ENCODE data around the gene ZC3HAV1. TPM values are rescaled to one million over a fixed set of nuclear protein-coding genes. Genes with fewer than 3 reads are reported as not detected.
"Not testable (repeated sequence)": the region's sequence is repeated elsewhere in the genome, so short reads cannot be mapped to it uniquely, and the experiment has no call there.

ZC3HAV1 gene
- total RNA-seq, 1 donor from 2014 or later = 89.7 TPM

DNA sequence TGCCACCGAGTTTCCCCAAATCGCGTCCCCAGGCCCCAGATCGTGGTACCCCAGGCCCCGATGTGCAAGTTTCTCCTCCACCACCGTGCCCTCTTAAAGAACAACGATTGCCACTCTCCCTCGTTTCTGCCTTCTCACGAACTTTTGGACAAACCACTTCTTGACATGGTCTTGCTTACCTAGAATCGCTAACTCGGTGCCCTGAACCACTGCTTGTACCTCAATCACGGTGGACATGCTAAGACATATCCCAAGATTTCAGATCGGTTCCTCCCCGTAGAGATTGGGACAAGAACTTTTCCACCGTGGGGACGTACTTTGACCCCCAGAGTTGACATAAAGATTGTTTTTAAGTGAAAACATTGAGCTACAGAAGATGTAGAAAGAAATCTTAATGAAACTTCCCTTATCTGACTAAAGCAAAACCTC is 477 bp upstream of the ZC3HAV1 start:
- H3K9me3 Mint-ChIP-seq = peaks cover 11% of the 10 kb centered on the region
- H3K27ac Mint-ChIP-seq = peak overlapping the region; percentile 98

GRCh38 chr7:139108266-139109187 is 993 bp downstream of the ZC3HAV1 start:
- peaks cover 30% of the 10 kb centered on the region for H3K36me3 Mint-ChIP-seq (ENCODE audit: low read depth)
- no peak for DNase-seq (ENCODE audit: low spot score)

More for the DNA sequence above, 477 bp upstream of the ZC3HAV1 start:
- H3K36me3 Mint-ChIP-seq (ENCODE audit: low read depth) = peaks cover 27% of the 10 kb centered on the region
- intact Hi-C loops (cut with micrococcal nuclease) = loop anchor here (1.0 to 10.0 kb wide), 8 partner anchors 8 to 1105 kb away; partner anchors contain the start of genes CREB3L2 and UBN2
- H3K4me1 Mint-ChIP-seq (ENCODE audit: low read depth) = peaks cover 38% of the 10 kb centered on the region
- DNase-seq (ENCODE audit: low spot score) = no peak
- H3K4me3 Mint-ChIP-seq = peak overlapping the region; percentile 97
- H3K27me3 Mint-ChIP-seq (ENCODE audit: insufficient read depth) = no peaks in the 10 kb centered on the region

DNA sequence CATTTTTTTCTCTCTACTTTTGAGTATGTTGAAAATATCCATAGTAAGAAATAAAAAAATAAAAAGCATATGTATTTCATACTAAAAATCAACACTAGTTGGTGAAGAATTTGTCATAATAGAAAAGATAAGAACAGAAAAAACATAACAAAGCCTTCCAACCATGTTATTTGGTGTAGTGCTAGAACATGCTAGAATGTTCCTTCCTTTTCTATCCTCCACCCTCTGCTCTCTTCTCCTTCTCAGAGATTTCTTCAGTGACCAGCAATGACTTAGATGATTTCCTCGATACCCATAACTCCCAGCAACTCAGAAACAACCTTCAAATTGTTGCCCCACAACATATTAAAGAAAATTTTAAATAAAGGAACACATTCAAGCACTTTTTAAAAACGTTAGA is 2.6 kb downstream of the ZC3HAV1 start:
- intact Hi-C loops (cut with micrococcal nuclease) = no loop called here
- DNase-seq (ENCODE audit: low spot score) = no peak
- peaks cover 36% of the 10 kb centered on the region for H3K36me3 Mint-ChIP-seq (ENCODE audit: low read depth)
- H3K4me1 Mint-ChIP-seq (ENCODE audit: low read depth) = peaks cover 52% of the 10 kb centered on the region
- peak overlapping the region; percentile 93 for H3K27ac Mint-ChIP-seq
- peak overlapping the region; percentile 97 for H3K4me3 Mint-ChIP-seq
- no peaks in the 10 kb centered on the region for H3K27me3 Mint-ChIP-seq (ENCODE audit: insufficient read depth)
- peaks cover 7% of the 10 kb centered on the region for H3K9me3 Mint-ChIP-seq

More at GRCh38 chr7:139108266-139109187, 993 bp downstream of the ZC3HAV1 start:
- H3K4me3 Mint-ChIP-seq = peak overlapping the region; percentile 97
- peak overlapping the region; percentile 98 for H3K27ac Mint-ChIP-seq
- peaks cover 11% of the 10 kb centered on the region for H3K9me3 Mint-ChIP-seq
- no peaks in the 10 kb centered on the region for H3K27me3 Mint-ChIP-seq (ENCODE audit: insufficient read depth)
- peaks cover 46% of the 10 kb centered on the region for H3K4me1 Mint-ChIP-seq (ENCODE audit: low read depth)
- intact Hi-C loops (cut with micrococcal nuclease) = loop anchor here (1.0 to 2.0 kb wide), 7 partner anchors 10 to 232 kb away; partner anchors contain the start of gene UBN2

DNA sequence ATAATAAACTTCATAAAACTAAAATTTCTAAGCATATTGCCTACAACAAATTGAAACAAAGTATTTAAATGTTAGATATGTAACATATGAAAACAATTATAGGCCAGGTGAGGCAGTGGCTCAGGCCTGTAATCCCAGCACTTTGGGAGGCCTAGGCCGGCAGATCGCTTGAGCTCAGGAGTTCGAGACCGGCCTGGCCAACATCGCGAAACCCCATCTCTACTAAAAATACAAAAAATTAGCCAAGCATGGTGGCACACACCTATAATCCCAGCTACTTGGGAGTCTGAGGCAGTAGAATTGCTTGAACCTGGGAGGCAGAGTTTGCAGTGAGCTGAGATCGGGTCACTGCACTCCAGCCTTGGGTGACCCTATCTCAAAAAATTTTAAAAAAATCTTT is 3.3 kb downstream of the ZC3HAV1 start:
- H3K9me3 Mint-ChIP-seq; intact Hi-C loops (cut with micrococcal nuclease); DNase-seq (ENCODE audit: low spot score); H3K27me3 Mint-ChIP-seq (ENCODE audit: insufficient read depth): not testable (repeated sequence)
- Mint-ChIP-seq H3K27ac (peak overlapping the region; percentile 93), H3K36me3 (ENCODE audit: low read depth) (peaks cover 33% of the 10 kb centered on the region), H3K4me1 (ENCODE audit: low read depth) (peaks cover 51% of the 10 kb centered on the region), H3K4me3 (peak overlapping the region; percentile 93)

DNA sequence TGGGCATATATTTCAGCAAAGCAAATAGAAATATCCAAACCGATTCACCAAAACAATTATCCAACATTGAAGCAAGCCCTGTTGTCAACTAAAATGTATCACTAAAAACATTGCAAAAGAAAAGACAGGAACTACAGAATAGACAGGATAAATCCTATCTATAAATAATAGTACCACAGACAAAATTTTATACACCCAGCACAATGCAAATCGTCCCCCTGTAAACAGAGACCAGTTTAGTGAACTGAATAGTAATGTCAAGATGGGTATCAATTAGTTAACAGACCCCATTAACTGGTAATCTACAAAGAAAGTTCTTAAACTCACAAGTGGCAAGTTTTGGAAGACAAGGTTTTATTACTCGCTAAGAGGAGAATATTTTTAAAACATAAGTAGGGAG is 4.0 kb downstream of the ZC3HAV1 start:
- Mint-ChIP-seq H3K36me3 (ENCODE audit: low read depth) (peaks cover 37% of the 10 kb centered on the region), H3K27me3 (ENCODE audit: insufficient read depth) (no peaks in the 10 kb centered on the region), H3K9me3 (no peaks in the 10 kb centered on the region), H3K4me3 (peak overlapping the region; percentile 87), H3K4me1 (ENCODE audit: low read depth) (peaks cover 49% of the 10 kb centered on the region), H3K27ac (peak overlapping the region; percentile 92)
- intact Hi-C loops (cut with micrococcal nuclease) = loop anchor here (1.0 kb wide), 1 partner anchor 256 kb away; no protein-coding TSS in a partner anchor
- no peak for DNase-seq (ENCODE audit: low spot score)

GRCh38 chr7:139104091-139104450 is 5.4 kb downstream of the ZC3HAV1 start:
- intact Hi-C loops (cut with micrococcal nuclease) = loop anchor here (1.0 kb wide), 2 partner anchors 19 to 29 kb away; a partner anchor contains a TSS
- Mint-ChIP-seq H3K4me1 (ENCODE audit: low read depth) (peaks cover 52% of the 10 kb centered on the region), H3K27ac (peak overlapping the region; percentile 92), H3K4me3 (peak overlapping the region; percentile 87), H3K27me3 (ENCODE audit: insufficient read depth) (no peaks in the 10 kb centered on the region), H3K36me3 (ENCODE audit: low read depth) (peaks cover 41% of the 10 kb centered on the region), H3K9me3 (no peaks in the 10 kb centered on the region)
- no peak for DNase-seq (ENCODE audit: low spot score)

- intact Hi-C loops (cut with micrococcal nuclease) = loop anchor here (1.0 kb wide), 1 partner anchor 8 kb away; no protein-coding TSS in a partner anchor
- no peak for DNase-seq (ENCODE audit: low spot score)
- Mint-ChIP-seq H3K27me3 (ENCODE audit: insufficient read depth) (no peaks in the 10 kb centered on the region), H3K4me3 (peak overlapping the region; percentile 87), H3K27ac (peak overlapping the region; percentile 92), H3K36me3 (ENCODE audit: low read depth) (peaks cover 43% of the 10 kb centered on the region), H3K9me3 (no peaks in the 10 kb centered on the region), H3K4me1 (ENCODE audit: low read depth) (peaks cover 58% of the 10 kb centered on the region)
Observed at GRCh38 chr7:139103057-139103815, 6.3 kb downstream of the ZC3HAV1 start.

GRCh38 chr7:139101637-139102158 is 7.8 kb downstream of the ZC3HAV1 start:
- Mint-ChIP-seq H3K36me3 (ENCODE audit: low read depth) (peaks cover 36% of the 10 kb centered on the region), H3K4me1 (ENCODE audit: low read depth) (peaks cover 67% of the 10 kb centered on the region), H3K27ac (peak overlapping the region; percentile 79), H3K4me3 (peak overlapping the region; percentile 89)
- H3K9me3 Mint-ChIP-seq; H3K27me3 Mint-ChIP-seq (ENCODE audit: insufficient read depth); DNase-seq (ENCODE audit: low spot score); intact Hi-C loops (cut with micrococcal nuclease): not testable (repeated sequence)

DNA sequence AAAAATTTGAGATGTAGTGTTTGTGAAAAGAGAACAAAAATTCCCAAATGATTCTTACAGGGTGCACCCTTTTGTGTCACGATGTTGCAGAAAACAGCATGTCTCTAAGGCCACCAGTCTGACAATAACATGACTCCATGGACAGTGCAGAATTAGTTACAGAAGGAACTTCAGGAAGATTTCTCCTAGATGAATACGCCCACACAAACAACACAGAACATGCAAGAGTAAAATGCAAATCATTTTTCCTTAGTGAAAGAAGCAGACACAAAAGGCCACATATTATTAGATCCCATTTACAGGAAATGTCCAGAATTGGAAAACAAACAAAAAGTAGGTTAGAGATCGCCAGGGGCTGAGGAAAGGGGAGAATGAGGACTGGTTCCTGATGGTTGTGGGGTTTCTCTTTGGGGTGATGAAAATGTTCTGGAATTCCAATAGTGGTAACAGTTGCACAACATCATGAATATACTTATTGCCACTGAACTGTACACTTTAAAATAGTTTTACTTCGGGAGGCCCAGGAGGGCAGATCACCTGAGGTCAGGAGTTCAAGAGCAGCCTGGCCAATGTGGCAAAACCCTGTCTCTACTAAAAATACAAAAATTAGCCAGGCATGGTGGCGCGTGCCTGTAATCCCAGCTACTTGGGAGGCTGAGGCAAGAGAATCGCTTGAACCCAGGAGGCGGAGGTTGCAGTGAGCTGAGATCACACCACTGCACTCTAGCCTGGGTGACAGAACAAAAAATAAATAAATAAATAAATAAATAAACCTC is 10.2 kb downstream of the ZC3HAV1 start:
- peak overlapping the region; percentile 59 for H3K27ac Mint-ChIP-seq
- H3K4me3 Mint-ChIP-seq = peak overlapping the region; percentile 82
- peaks cover 41% of the 10 kb centered on the region for H3K36me3 Mint-ChIP-seq (ENCODE audit: low read depth)
- DNase-seq (ENCODE audit: low spot score) = no peak
- H3K4me1 Mint-ChIP-seq (ENCODE audit: low read depth) = peaks cover 81% of the 10 kb centered on the region
- intact Hi-C loops (cut with micrococcal nuclease) = no loop called here
- no peaks in the 10 kb centered on the region for H3K9me3 Mint-ChIP-seq
- no peaks in the 10 kb centered on the region for H3K27me3 Mint-ChIP-seq (ENCODE audit: insufficient read depth)

- intact Hi-C loops (cut with micrococcal nuclease) = loop anchor here (1.0 kb wide), 5 partner anchors 8 to 245 kb away; partner anchors contain the start of genes UBN2 and ZC3HAV1
- H3K27me3 Mint-ChIP-seq (ENCODE audit: insufficient read depth) = no peaks in the 10 kb centered on the region
- DNase-seq (ENCODE audit: low spot score) = peak; percentile 86
- peaks cover 48% of the 10 kb centered on the region for H3K36me3 Mint-ChIP-seq (ENCODE audit: low read depth)
- peaks cover 87% of the 10 kb centered on the region for H3K4me1 Mint-ChIP-seq (ENCODE audit: low read depth)
- H3K4me3 Mint-ChIP-seq = peak overlapping the region; percentile 80
- H3K9me3 Mint-ChIP-seq = no peaks in the 10 kb centered on the region
- peak overlapping the region; percentile 97 for H3K27ac Mint-ChIP-seq
Observed at GRCh38 chr7:139095194-139095659, 14.3 kb downstream of the ZC3HAV1 start.

DNA sequence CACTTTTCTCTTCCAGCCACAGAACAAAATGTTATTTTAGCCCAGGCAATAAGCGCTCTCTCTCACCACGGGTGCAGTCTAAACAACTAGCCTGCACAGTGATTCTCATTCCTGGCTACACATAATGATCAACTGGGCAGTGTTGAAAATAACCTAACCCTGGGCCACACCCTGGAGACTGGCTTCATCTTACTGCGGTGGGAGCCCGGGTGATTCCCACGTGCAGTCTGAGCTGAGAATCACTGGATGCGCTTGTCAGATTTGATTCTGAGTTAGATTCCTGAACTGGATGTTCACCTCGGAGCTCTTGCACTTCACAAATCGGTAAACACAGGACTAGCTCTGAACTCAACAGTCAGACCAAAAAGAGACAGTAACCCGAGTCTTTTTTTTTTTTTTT is 14.9 kb downstream of the ZC3HAV1 start:
- intact Hi-C loops (cut with micrococcal nuclease) = no loop called here
- Mint-ChIP-seq H3K27ac (peak overlapping the region; percentile 97), H3K4me1 (ENCODE audit: low read depth) (peaks cover 82% of the 10 kb centered on the region), H3K36me3 (ENCODE audit: low read depth) (peaks cover 49% of the 10 kb centered on the region), H3K27me3 (ENCODE audit: insufficient read depth) (no peaks in the 10 kb centered on the region), H3K4me3 (peak overlapping the region; percentile 80), H3K9me3 (no peaks in the 10 kb centered on the region)
- DNase-seq (ENCODE audit: low spot score) = no peak

- DNase-seq (ENCODE audit: low spot score) = no peak
- Mint-ChIP-seq H3K4me3 (peak overlapping the region; percentile 80), H3K36me3 (ENCODE audit: low read depth) (peaks cover 49% of the 10 kb centered on the region), H3K4me1 (ENCODE audit: low read depth) (peaks cover 82% of the 10 kb centered on the region), H3K9me3 (no peaks in the 10 kb centered on the region), H3K27ac (peak overlapping the region; percentile 97), H3K27me3 (ENCODE audit: insufficient read depth) (no peaks in the 10 kb centered on the region)
- intact Hi-C loops (cut with micrococcal nuclease) = no loop called here
Observed at GRCh38 chr7:139094030-139094429, 15.5 kb downstream of the ZC3HAV1 start.

Data from activated T-helper 1 cell treated with anti-CD3 and anti-CD28 coated beads, Interleukin-12 subunit alpha, Interleukin-12 subunit beta, Interleukin-2, Interleukin-4 antibody, amounts not matched to agents 30 ng/mL and 10 ng/mL and 1 ng/mL, durations not matched to agents 14 hours and 24 hours and 36 hours (primary cell).